ENCODE data around the gene PLEKHG4B.

The PLEKHG4B gene

GRCh38 chr5:198516-199196, 106.7 kb downstream of the PLEKHG4B start:
- no peak overlapping the region for H3K4me3 ChIP-seq (ENCODE audit: low read depth, low read length)
- TF ChIP-seq CTCF (IDR thresholded peaks at IDR 0.05; ENCODE audit: control insufficient read depth, extremely low read depth, insufficient read depth), result no peak
- DNase-seq (ENCODE audit: low read depth), result no peak

- TF ChIP-seq CTCF (IDR thresholded peaks at IDR 0.05; ENCODE audit: control insufficient read depth, extremely low read depth, insufficient read depth), result no peak
- no peak for DNase-seq (ENCODE audit: low read depth)
- no peak overlapping the region for H3K4me3 ChIP-seq (ENCODE audit: low read depth, low read length)
Measured at GRCh38 chr5:199197-199949, 107.4 kb downstream of the PLEKHG4B start.

GRCh38 chr5:199950-200645, 108.1 kb downstream of the PLEKHG4B start:
- no peak for TF ChIP-seq CTCF (IDR thresholded peaks at IDR 0.05; ENCODE audit: control insufficient read depth, extremely low read depth, insufficient read depth)
- no peak overlapping the region for H3K4me3 ChIP-seq (ENCODE audit: low read depth, low read length)
- DNase-seq (ENCODE audit: low read depth), result no peak

- DNase-seq (ENCODE audit: low read depth), result no peak
- no peak for TF ChIP-seq CTCF (IDR thresholded peaks at IDR 0.05; ENCODE audit: control insufficient read depth, extremely low read depth, insufficient read depth)
- no peak overlapping the region for H3K4me3 ChIP-seq (ENCODE audit: low read depth, low read length)
Measured at GRCh38 chr5:200985-201384, 109.0 kb downstream of the PLEKHG4B start.

- DNase-seq (ENCODE audit: low read depth), result no peak
- H3K4me3 ChIP-seq (ENCODE audit: low read depth, low read length), result no peak overlapping the region
- TF ChIP-seq CTCF (IDR thresholded peaks at IDR 0.05; ENCODE audit: control insufficient read depth, extremely low read depth, insufficient read depth), result no peak
Measured at GRCh38 chr5:201672-202071, 109.7 kb downstream of the PLEKHG4B start.

- TF ChIP-seq CTCF (IDR thresholded peaks at IDR 0.05; ENCODE audit: control insufficient read depth, extremely low read depth, insufficient read depth), result no peak
- DNase-seq (ENCODE audit: low read depth), result no peak
- H3K4me3 ChIP-seq (ENCODE audit: low read depth, low read length), result no peak overlapping the region
Measured at GRCh38 chr5:203246-203930, 111.4 kb downstream of the PLEKHG4B start.
